Pancreas (tissue), 10 donors: ENCODE data around the gene SLC8A1. TPM values are rescaled to one million over a fixed set of nuclear protein-coding genes. Genes with fewer than 3 reads are reported as not detected.

Experiments
- ATAC-seq, 4 donors: fragments of 200-7000 bp; cut with Tn5 transposase; one replicate each; pipeline versions ENCODE4 v1.8.0 to v1.9.1; 2020; ENCODE audit warnings: mild to moderate bottlenecking in 4 of 4, moderate library complexity in 4 of 4
- DNase-seq, 6 donors: peaks; one replicate each; pipeline ENCODE4 v3.0.0-alpha.2; 2020
- FAIRE-seq: peaks from 2 replicates; lab custom pipeline; 2012; peaks lifted over from hg19 to GRCh38; lab: Jason Lieb, UNC
- H3K27ac ChIP-seq, 4 donors: fragments of 200-600 bp; sonication (generic); 1 replicate in 3 of 4; 2 replicates in 1 of 4; pipeline versions ENCODE4 v1.5.0 to v1.8.0; 2020
- H3K27me3 ChIP-seq, 4 donors: fragments of 200-600 bp; one replicate each; pipeline ENCODE4 v1.8.0; 2021
- H3K36me3 ChIP-seq, 3 donors: fragments of 200-600 bp; sonication (generic) in 1 of 3; one replicate each; pipeline versions ENCODE4 v1.5.0 to v1.8.0; 2020 to 2021
- H3K4me1 ChIP-seq, 3 donors: fragments of 200-600 bp; one replicate each; pipeline ENCODE4 v1.8.0; 2021
- H3K4me3 ChIP-seq, 4 donors: fragments of 200-600 bp; sonication (generic) in 2 of 4; one replicate each; pipeline versions ENCODE4 v1.5.0 to v1.8.0; 2020 to 2021
- H3K9me3 ChIP-seq, 4 donors: fragments of 200-600 bp; one replicate each; pipeline ENCODE4 v1.8.0; 2021
- CTCF ChIP-seq, 4 donors: fragments of 200-600 bp; sonication (generic) in 3 of 4; IDR thresholded peaks; one replicate each; pipeline versions ENCODE4 v1.5.0 to v1.8.0; 2021; ENCODE audit warnings: antibody characterized with exemption in 4 of 4
- WGBS, 2 donors: extraction: QIAGEN DNeasy Blood & Tissue Kit; methylation state at CpG; one replicate each; pipeline ENCODE4 v1.1.7; 2013; 5-methylcytosine and 5-hydroxymethylcytosine counted together
- intact Hi-C, 3 donors: fragments of 100-400 bp; cut with DNase I; formaldehyde crosslinking; loops; one replicate each; pipeline versions ENCODE4 v1.11.1 to v1.14.2; 2022
- polyA plus RNA-seq, 2 donors: library from polyadenylated mRNA; stranded (reverse); fragments of 200-250 nt; gene quantifications; one replicate each; pipeline ENCODE4 v1.2.3, GENCODE V29; 2013
- total RNA-seq, 6 donors: library from RNA; stranded (reverse); fragmentation: NEBNext Ultra II Directional in 4 of 6; extraction: Animal tissue kit (Norgen Biotek cat#: 25700) in 4 of 6; gene quantifications; one replicate each; pipeline versions ENCODE4 v1.2.1 to v1.2.4, GENCODE V29; 2021 to 2023
- donor health status: healthy with polysubstance abuse.
- donor health status: DM: no; HTN: no; CAD: no; lungs with moderate emphysema.
- donor health status: DM: no; HTN: no; CAD: no.
- donor health status: control.
- donor health status: control.
- donor health status: Bipolar disorder and iron deficiency.
- donor health status: DM: yes; HTN: yes; CAD: no.
- donor health status: DM: no; HTN: no; CAD: no.
- donor health status: DM: no; HTN: no; CAD: no.
- donor health status: DM: yes; HTN: yes; CAD: no.

The SLC8A1 gene
- total and polyA plus RNA-seq, 8 donors: 0.19 to 12.4 (median 2.3) TPM

- H3K4me3 ChIP-seq: peak overlapping the region in 1 of 4 donors; percentile 49
- ATAC-seq: peak in 3 of 4 donors; percentile 35 to 43 (median 41)
- H3K4me1 ChIP-seq: no peaks in the 10 kb centered on the region
- H3K27me3 ChIP-seq: peaks cover 0 to 6% (median 0%) of the 10 kb centered on the region in 4 donors
- no peaks in the 10 kb centered on the region for H3K9me3 ChIP-seq
- WGBS, 2 donors: 17 to 34% methylated on average over 12 of the region's 12 CpGs
- no peak for TF ChIP-seq CTCF (IDR thresholded peaks at IDR 0.05)
- peak overlapping the region in 1 of 4 donors; percentile 8 for H3K27ac ChIP-seq
- FAIRE-seq: no peak
- intact Hi-C loops: no loop called here
- no peak for DNase-seq
- no peaks in the 10 kb centered on the region for H3K36me3 ChIP-seq
Observed at GRCh38 chr2:40450066-40450795, 1.7 kb downstream of the SLC8A1 start.

GRCh38 chr2:40448476-40449079 lies 3.3 kb downstream of the SLC8A1 start:
- no peak overlapping the region for H3K27ac ChIP-seq
- peaks cover 0 to 6% (median 0%) of the 10 kb centered on the region in 4 donors for H3K27me3 ChIP-seq
- H3K4me1 ChIP-seq: no peaks in the 10 kb centered on the region
- TF ChIP-seq CTCF (IDR thresholded peaks at IDR 0.05): no peak
- intact Hi-C loops: no loop called here
- H3K4me3 ChIP-seq: no peak overlapping the region
- WGBS, 2 donors: 13 to 26% methylated on average over 3 of the region's 3 CpGs
- ATAC-seq (no peak), FAIRE-seq (no peak), DNase-seq (no peak)
- no peaks in the 10 kb centered on the region for H3K9me3 ChIP-seq
- no peaks in the 10 kb centered on the region for H3K36me3 ChIP-seq

- no peak for FAIRE-seq
- no peaks in the 10 kb centered on the region for H3K36me3 ChIP-seq
- no peaks in the 10 kb centered on the region for H3K9me3 ChIP-seq
- H3K4me1 ChIP-seq: no peaks in the 10 kb centered on the region
- DNase-seq: no peak
- TF ChIP-seq CTCF (IDR thresholded peaks at IDR 0.05): no peak
- no peak overlapping the region for H3K27ac ChIP-seq
- ATAC-seq: no peak
- H3K27me3 ChIP-seq: no peaks in the 10 kb centered on the region
- no peak overlapping the region for H3K4me3 ChIP-seq
- intact Hi-C loops: no loop called here
Observed at GRCh38 chr2:40445467-40445866, 6.4 kb downstream of the SLC8A1 start.

- intact Hi-C loops: no loop called here
- no peaks in the 10 kb centered on the region for H3K9me3 ChIP-seq
- H3K4me3 ChIP-seq: no peak overlapping the region
- DNase-seq (no peak), FAIRE-seq (no peak), ATAC-seq (no peak)
- no peak for TF ChIP-seq CTCF (IDR thresholded peaks at IDR 0.05)
- no peaks in the 10 kb centered on the region for H3K27me3 ChIP-seq
- H3K4me1 ChIP-seq: no peaks in the 10 kb centered on the region
- WGBS, 2 donors: 44 to 64% methylated on average over 1 of the region's 1 CpG
- no peak overlapping the region for H3K27ac ChIP-seq
- H3K36me3 ChIP-seq: no peaks in the 10 kb centered on the region
Observed at GRCh38 chr2:40440835-40441234, 11.1 kb downstream of the SLC8A1 start.

- no peaks in the 10 kb centered on the region for H3K27me3 ChIP-seq
- no peak for DNase-seq
- TF ChIP-seq CTCF (IDR thresholded peaks at IDR 0.05): no peak
- no peaks in the 10 kb centered on the region for H3K9me3 ChIP-seq
- H3K4me1 ChIP-seq: no peaks in the 10 kb centered on the region
- no peak overlapping the region for H3K4me3 ChIP-seq
- no peak for FAIRE-seq
- no peaks in the 10 kb centered on the region for H3K36me3 ChIP-seq
- no peak overlapping the region for H3K27ac ChIP-seq
- no peak for ATAC-seq
- intact Hi-C loops: no loop called here
Observed at GRCh38 chr2:40439473-40439872, 12.4 kb downstream of the SLC8A1 start.
